NOMO-1 (cell line): ENCODE results near the gene DNM2.
"Not testable (repeated sequence)": the region's sequence is repeated elsewhere in the genome, so short reads cannot be mapped to it uniquely, and the experiment has no call there.

Experiments used
- DNase-seq, 2 experiments: peaks; one replicate each; lab custom pipeline; 2025; ENCODE audit not compliant: unreplicated experiment in 2 of 2; lab: John Stamatoyannopoulos, UW

DNM2 gene

DNA sequence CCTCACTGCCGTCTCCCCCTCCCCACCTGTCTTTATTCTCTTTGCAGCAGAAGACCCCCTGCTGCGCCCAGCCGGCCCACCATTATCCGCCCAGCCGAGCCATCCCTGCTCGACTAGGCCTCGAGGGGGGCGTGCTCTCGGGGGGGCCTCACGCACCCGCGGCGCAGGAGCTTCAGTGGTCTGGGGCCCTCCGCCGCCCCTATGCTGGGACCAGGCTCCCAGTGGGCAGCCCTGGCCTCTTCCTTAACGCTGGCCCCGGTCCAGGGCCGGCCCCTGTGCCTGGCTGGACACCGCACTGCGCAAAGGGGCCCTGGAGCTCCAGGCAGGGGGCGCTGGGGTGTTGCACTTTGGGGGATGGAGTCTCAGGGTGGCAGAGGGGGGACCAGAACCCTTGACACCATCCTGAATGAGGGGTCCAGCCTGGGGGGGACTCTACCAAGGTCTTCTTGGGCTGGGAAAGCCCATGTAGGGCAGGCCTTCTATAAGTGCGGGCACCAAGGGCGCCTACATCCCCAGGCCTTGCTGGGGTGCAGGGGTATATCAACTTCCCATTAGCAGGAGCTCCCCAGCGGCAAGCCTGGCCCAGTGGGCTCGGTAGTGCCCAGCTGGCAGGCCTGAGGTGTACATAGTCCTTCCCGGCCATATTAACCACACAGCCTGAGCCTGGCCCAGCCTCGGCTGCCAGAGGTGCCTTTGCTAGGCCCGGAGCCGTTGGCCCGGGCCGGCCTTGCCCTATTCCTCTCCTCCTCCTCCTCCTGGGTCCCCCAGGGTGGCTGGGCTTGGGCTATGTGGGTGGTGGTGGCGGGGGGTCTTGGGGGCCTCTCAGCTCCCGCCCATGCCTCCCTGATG, 113.3 kb downstream of the DNM2 start:
- no peak for DNase-seq

DNA sequence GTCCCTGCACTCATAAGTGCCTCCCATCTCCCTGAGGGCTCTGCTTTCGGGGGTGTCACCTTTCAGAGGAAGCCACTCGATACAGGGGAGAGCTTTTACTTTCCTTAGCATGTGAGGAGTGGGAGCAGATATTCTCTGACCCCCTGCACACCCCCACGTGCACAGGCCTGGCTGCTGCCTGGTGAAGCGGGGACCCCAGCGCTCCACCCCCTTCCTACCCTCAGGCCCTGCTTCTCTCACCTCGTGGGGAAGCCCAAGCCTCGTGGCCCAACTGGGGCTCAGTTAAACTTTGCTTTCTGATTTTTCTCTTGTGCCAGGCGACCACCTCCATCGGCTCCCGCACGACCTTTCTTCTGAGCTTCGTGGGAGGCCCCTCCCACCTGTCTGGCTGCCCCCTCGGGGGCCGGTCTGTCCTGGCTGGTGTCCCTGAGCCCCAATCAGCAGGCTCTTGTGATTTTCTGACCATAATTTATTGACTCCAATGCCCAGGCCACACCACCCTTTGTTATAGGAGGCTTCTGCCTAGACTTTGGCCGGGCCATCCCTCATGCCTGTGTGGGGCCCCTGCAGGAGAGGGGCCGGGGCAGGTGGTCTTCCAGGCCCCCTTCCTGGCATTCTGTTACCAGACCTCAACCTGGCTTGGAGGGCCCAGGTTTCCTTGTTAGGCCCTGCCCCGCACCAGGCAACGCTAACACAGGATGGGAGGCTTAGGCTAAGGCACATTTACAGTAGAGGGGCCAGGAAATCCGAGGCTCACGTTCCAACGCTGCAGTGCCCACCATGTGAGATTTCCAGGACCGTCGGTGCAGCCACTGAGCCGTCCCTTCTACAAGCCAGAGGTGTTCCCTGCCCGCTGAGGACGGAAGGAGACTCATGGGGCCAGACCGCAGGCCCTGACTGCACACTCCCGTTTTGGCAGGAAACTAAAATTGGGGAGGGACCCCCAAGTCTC, 114.4 kb downstream of the DNM2 start:
- DNase-seq = no peak

DNA sequence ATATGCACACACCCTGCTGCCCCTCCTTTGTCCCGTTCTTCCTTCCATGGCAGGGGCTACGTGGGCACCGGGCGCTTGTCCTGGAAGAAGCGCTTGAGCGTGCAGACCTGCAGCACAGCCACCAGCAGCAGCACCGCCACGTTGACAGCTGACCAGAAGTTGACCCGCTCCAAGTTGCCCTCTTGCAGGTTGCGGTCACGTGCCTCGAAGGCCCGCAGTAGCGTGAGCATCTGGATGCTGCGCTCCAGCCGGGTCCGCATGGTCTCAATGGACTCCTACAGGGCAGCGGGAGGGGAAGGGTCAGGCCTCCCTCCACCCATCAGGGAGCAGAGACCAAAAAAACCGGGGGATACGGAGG, 115.0 kb downstream of the DNM2 start:
- DNase-seq = no peak

DNA sequence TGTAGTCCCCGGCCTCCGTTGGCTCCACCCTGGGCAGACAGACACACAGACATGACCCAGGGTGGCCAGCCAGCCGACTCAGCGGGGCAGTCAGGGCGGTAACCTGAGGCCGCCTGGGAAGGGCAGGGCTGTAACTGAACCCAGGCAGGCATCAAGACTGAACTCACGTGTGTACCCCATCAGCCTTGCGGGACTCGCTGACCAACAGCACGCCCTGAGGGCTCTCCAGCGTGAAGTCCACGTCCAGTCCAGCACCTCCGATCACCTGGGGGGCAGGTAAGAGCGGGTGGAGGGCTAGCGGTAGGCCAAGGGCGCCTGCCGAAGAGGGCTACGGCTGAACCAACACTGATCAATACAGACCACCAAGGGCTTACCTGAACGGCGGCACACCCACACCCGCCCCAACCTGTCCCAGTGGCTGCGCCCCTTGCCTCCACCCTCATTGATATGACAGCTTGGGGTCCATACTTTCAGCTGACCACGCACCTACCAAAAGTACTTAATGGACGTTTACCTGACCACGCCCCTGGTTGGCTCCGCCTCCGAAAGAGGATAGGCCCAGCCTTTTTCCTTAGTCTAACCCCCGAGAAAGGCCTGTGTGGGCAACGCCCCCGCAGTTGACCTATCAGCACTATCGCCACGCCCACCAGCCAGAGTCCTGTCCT, 117.3 kb downstream of the DNM2 start:
- DNase-seq = no peak

DNA sequence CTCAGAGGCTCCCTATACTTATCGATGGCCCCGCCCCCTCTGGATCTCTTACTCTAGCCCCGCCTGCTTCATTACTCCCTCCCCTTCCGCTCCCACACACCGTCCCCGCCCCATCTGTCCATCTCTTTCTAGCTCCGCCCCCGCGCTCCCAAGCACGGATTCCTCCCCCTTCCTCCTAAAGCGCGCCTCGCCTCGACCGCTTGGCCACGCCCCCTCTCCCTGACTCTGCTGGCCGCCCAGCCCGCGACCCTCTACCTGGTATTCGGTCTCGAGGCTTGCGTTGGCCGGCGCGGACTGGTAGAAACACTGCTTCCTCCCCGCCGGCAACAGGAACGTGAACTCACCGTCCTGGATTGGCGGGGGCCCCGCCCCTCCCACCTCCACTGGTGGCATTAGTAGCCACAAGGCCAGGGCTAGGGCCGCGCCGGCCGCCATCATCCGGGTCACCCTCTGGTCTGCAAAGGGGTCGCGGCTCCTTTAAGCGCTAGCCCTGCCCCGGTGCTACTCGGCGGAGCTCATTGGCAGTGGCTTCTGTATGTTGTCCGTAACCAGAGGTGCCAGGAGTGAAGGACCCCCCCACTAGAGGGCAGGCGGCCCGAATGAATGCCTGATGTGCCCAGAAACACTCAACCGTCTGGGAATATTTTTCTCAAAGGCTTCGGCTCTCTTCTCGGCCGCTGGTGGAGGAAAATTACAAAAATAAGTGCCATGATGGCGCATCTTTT, 118.0 kb downstream of the DNM2 start, which contains the start of gene TMED1:
TMED1 (minus strand) TSS at position 459 of the 725 bp plus-strand sequence; CDS start at position 438, 21 bp downstream.
- DNase-seq = peak; percentile 94 to 99

DNA sequence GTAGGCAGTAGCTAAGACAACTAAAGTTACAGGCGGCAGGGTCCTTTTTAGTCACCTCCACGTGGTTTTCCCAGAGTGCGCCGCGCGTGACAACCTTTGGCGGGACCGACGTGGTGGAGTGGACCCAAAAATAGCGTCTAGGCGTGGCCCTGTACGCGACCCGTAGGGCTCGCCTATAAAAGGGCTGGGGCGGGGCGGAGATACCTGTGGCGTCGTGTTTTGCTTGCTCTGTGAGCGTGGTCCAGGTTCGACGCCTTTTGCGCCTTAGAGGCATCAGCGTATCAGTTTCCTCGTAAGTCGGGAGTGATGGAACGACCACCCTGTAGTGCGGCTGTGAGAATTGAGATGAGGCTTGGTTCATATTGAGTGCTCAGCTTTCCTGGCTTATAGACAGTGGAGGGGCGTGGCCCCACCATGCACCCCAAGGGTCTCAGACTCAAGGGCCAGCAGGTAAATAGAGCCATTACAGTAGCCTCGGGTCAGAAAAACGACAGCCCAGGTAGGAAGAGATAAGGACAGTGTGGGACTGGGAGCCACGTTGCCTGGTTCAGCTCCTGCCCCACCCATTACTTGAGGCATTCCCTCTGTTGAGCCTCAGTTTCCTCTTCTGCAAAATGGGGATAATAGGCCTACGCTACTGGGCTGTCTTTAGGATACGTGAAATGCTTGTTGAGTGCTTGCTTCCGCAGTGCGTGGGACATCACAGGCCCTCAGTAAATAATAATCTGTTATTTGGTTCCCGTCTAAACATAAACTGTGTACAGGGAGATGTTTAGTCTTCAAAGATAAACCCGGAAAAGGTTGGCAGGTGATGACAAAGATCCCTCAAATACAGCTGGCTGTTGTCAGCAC, 118.8 kb downstream of the DNM2 start:
- DNase-seq = peak; percentile 88 to 96

DNA sequence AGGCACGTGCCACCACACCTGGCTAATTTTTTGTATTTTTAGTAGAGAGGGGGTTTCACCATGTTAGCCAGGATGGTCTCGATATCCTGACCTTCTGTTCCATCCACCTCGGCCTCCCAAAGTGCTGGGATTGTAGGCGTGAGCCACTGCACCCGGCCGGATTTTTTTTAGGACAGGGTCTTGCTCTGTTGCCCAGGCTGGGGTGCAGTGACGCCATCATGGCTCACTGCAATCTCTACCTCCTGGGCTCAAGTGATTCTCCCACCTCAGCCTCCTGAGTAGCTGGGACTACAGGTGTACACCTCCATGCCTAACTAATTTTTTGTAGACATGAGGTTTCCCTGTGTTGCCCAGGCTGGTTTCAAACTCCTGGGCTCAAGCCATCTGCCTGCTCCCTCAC, 119.8 kb downstream of the DNM2 start:
- not testable (repeated sequence) for DNase-seq

DNA sequence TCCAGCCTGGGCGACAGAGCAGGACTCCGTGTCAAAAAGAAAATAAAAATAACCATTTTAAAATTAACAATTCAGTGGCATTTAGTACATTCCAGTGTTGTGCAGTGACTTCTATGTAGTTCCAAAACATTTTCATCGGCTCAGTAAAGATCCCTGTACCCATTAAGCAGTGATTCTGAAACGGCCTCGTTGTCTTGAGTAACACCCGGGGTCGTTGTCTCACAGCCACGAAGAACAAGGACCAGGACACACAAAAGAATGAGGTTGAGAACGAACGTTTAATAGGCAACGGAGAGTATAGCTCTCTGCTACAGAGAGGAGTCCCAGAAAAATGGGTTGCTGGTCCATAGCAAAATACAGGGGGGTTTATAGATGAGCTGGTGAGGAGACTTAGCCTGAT, 120.5 kb downstream of the DNM2 start:
- DNase-seq = no peak

DNA sequence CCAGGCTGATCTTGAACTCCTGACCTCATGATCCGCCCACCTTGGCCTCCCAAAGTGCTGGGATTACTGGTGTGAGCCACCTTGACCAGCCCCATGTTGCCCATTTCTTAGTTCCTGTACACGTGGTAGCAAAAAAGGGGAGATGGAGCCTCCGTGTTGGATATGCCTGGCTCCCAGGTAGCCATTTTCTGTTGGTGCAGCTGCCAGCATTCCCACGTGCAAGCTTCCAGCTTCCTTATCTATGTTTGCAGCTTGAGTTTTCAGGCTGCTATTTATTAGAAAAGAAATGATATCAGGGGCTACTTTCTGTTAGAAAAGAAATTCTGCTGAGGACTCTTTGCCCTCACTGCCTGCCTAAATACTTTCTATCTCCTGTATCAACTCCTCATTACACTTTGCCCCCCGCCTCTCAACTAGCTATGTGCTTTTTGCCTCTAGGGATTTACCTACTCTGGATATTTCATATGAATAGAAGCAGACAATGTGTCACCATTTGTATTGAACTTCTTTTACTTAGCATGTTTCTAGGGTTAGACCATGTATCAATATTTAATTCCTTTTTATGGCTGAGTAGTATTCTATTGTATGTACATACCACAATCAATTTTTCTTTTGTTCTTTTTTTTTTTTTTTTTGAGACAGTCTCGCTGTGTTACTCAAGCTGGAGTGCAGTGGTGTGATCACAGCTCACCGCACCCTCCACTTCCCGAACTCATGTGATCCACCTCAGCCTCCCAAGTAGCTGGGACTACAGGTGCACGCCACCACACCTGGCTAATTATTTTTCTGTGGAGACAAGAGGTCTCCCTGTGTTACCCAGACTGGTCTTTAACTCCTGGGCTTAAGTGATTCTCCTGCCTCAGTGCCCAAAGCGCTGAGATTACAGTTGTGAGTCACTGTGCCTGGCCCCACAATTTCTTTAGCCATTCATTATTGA, 121.5 kb downstream of the DNM2 start:
- DNase-seq = no peak

DNA sequence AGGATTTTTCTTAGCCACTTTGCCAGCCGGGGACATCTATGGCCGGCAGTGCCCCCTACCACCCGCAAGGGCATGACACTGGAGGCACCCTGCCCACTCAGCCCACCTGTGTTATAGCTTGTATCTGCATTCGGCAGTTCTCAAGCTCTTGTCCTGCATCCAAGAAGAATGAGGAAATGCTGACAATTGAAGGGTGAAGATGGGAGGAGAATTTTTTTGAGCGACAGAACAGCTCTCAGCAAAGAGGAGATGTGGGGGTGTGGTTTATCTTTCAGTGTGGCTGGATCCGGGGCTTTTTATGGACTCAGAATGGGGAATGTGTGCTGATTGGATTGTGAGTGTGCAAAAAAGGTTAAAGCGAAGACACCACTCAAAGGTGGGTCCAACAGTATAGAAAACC, 124.9 kb downstream of the DNM2 start:
- DNase-seq = no peak

DNA sequence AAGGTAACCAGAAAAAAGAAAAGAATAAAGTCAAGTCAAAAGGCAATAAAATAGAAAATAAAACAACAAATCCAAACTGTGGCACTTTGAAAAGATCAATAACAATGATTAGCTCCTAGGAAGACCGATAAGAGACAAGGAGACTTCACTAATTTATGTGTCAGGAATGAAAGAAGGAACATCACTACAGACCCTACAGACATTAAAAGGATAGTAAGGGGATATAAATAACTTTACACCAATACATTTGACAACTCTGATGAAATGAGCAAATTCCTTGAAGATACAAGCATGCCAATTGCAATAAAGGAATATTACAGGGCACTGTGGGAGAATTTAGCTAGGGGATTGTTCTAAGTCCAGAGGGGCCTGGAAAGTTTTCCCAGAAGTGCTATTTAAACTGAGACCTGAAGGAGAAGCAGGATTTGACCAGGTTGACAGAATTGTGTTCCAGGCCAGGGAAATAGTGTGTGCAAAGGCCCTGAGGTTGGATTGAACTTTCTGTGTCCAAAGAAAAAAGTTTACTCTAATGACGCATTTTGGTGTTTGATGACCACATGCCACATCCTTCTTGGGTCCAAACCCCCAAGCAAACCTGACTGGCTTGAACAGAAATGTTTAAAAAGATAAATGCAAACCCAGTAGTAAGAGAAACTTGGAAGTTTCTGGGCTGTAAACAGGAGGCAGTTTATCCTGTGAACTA, 128.8 kb downstream of the DNM2 start:
- no peak for DNase-seq

DNA sequence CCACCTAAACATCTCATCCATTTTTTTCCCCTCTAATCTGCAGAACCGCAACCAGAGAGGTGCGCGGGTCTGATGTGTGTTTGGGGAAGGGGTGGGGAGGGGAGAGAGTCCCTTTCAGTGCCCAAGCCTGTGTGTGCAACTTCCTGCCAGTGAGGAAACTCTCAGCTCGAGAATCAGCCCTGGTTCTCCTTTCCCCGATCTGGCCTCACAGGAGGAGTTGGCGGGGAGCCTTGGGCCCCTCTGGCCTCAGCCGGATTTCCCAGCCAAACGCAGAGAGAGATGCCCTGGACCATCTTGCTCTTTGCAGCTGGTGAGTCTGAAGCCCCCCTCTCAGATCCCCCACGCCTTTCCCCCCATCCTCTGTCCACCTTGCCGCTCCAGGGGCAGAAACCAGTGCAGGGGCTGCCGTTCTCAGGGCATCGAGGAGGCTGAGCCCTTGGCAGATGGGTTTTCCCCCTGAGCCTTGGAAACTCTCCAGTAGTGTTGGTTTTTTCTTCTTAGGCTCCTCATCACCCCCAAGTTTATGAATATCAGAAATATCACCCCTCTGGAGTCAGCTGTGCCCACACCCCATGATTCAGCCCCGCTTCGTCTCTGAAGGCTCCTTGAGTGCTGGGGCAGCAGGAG, 130.5 kb downstream of the DNM2 start, which contains the start of gene C19orf38:
C19orf38 (plus strand) TSS at position 186 of the 627 bp plus-strand sequence; CDS start at position 280, 94 bp downstream.
- peak; percentile 74 to 78 for DNase-seq

DNA sequence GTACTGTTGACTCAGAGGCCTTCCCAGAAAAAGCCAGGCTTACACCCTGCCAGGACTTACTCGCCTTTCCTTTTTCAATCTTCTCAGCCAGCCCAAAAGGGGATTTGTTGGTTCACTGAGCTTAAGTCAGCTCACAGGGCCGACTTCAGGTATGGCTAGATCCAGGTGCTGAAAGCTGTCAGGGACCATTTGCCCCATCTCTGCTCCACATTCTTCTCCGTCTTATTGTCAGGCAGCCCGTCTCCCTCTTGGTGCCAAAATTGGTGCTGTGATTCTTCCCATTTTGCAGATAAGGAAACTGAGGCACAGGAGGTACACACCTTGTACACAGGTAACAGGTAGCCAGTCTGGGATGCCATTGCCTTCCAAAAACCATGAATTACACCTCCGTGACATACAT, 132.8 kb downstream of the DNM2 start:
- no peak for DNase-seq

DNA sequence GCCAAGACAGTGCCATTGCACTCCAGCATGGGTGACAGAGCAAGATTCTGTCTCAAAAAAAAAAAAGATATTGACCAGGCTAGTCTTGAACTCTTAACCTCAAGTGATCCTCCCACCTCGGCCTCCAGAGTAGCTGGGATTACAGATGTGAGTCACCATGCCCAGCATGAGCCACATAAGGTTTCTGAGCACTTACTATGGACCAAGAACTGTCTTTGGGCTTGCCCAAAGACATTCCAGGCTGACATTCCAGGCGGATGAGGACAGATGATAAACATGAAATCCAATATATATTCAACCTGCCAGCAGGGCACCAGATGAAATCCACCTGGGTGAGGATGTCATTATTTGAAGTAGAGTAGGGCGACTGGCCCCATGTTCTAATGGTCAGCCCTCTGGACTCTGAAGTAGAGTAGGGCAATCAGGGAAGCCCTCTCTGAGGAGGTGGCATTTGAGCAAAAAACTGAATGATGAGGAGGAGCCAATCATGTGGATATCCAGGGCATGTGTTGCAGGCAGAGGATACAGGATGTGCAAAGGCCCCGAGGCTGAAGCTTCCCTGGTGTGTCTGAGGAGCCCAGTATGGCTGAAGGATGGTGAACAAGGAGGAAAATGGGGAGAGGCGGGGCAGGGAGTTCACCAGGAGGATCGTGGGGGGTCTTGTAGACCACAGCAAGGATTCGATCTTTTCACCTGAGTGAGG, 134.4 kb downstream of the DNM2 start:
- DNase-seq = no peak

DNA sequence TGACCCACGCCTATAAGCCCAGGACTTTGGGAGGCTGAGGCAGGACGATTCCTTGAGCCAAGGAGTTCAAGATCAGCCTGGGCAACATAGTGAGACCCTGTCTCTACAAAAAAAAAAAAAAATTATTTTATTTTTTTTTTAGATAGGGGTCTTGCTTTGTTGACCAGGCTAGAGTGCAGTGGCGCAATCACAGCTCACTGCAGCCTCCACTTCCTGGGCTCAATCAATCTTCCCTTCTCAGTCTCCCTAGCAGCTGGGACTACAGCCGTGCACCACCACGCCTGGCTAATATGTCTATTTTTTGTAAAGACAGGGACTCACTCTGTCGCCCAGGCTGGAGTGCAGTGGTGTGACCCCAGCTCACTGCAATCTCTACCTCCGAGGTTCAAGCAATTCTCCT, 135.1 kb downstream of the DNM2 start:
- DNase-seq = no peak

DNA sequence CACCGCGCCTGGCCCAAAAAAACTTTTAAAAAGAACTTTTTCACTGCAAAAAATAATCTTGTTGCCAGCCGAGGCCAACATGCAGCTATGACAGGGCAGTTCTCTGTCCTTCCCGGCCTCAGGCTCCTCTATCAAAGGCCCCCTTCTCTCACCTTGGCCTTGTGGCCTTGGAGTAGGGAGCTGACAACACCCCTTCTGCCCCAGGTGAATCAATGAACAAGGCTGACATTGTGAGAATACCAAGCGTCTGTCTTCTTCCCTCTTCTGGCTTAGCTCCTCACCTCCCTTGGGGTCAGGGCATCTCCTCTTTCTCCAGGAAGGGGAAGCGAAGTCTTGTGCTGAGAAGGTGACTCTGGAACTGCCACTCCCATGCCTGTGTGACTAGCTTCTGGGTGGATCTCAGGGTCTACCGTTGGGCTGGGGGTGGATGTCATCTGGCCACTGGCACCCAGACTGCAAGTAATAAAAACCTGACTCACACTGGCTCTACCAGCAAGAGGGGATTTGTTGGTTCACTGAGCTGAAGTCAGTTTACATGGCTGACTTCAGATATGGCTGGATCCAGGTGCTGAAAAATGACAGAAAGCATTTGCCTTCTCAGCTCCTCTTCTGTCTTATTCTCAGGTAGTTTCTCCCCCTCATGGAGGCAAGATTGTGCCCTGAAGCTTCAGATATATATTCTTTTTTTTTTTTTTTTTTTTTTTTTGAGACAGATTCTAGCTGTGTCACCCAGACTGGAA, 136.6 kb downstream of the DNM2 start:
- no peak for DNase-seq
